Activated CD8-positive, alpha-beta memory T cell treated with anti-CD3 and anti-CD28 coated beads for 48 hours (primary cell): Measurements from ENCODE around the gene PACS2.
A peak's percentile ranks its signal among the peaks of the same experiment; 100 is the strongest.
"Not testable (repeated sequence)": the region's sequence is repeated elsewhere in the genome, so short reads cannot be mapped to it uniquely, and the experiment has no call there.

Experiments
- DNase-seq, 3 experiments: peaks; one replicate each; pipeline ENCODE4 v3.0.0-alpha.2; 2020; ENCODE audit warnings: low read depth in 2 of 3, low spot score in 2 of 3

The PACS2 gene

DNA sequence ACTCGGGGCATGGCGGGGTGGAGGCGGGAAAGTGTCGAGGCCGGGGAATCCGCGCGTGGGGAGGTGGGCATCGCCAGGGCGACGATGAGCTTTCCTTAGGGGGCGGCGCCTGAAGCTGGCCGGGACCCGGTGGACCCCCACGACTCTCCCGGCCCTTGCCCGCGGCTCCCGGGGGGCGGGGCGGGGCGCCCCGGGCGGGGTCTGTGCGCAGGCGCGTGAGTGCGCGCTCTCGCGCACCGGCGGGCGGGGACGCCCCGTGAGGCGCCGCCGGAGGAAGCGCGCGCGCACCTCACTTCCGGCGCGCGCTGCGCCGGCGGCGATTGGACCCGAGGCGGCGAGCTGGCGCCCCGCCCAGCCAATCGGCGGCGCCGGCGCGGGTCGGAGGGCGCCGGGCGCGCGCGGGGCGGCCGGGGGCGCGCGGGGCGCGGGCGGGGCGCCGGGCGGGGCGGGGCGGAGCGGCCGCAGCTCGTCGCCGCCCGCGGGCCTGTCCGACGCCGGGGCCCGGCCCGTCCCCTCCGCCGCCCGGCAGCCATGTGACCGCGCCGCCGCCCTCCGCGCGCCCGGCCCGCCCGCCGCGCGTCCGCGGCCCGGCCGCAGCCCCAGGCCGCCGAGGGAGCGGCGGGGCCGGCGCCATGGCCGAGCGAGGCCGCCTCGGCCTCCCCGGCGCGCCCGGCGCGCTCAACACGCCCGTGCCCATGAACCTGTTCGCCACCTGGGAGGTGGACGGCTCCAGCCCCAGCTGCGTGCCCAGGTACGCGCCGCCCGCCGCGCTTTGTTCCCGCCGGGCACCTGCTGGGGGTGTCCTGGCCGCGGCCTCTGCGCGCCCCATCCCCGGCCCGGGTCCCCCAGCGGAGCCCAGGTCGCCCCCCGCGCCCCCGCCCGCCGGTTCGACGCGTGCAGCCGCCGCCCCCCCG is at the start of gene PACS2:
PACS2 (plus strand) TSS at position 462 of the 914 bp plus-strand sequence; CDS start at position 633, 171 bp downstream.
- DNase-seq = peak in 2 of 3 experiments; percentile 49 to 60

DNA sequence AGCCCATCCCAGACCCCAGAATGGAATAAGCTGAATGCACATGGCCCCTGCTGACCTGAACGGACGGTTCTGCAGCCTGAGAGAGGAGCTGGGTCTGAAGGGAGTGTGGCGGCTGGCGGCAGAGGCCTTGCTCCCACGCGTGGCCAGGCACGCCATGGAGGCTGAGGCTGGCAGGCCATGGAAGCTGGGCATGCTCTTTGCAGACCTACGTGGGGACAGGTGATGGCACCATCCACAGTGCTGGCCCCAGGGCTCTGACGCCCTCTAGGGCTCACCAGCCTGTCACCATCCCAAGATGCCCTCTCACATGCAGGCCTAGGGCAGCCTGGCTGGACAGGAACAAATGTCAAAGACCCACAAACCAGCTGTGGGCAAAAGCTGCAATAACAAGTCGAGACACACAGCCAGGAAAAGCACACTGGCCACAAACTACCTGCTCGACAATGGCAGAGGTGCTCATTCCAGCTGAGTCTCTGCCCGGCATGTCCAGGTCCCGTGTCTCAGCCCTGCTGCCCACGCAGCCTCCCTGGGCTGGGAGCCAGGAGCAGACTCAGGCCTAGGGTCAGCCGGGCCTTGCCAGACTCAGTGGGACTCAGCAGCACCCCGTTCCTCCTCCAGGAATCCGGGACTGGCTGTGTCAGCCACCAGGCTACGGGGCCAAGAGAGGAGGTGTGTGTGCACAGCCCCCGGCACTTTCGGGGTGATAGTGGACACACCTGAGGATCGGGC is 46.6 kb upstream of the PACS2 start:
- no peak for DNase-seq

DNA sequence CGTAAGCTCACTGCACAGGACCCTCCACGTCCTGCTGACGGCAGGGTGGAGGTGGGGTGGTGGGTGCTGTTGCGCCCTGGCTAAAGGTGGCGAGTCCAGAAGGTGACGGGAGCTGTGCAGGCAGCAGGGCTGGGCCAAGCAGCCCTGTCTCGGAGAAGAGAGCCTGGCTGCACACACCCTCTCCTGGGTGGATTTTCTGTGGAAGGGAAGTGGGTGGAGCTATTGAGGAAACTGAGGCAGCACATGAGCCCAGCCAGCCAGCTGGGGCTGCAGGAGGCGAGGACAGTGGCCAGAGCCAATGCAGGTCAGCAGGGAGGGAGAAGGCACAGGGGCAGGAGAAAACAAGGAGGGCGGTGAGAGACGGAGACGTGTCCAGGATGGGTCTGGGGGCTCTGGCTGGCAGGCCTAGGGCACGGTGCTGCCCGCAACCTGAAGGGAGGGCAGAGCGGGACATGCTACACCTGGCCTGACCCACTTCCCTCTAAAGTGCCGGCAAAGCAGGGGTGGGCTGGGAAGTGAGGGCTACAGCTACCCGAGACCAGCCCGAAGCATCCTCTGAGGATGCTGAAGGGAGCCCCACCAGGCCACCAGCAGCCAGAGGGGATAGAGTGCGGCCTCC is 45.7 kb upstream of the PACS2 start:
- DNase-seq = no peak

DNA sequence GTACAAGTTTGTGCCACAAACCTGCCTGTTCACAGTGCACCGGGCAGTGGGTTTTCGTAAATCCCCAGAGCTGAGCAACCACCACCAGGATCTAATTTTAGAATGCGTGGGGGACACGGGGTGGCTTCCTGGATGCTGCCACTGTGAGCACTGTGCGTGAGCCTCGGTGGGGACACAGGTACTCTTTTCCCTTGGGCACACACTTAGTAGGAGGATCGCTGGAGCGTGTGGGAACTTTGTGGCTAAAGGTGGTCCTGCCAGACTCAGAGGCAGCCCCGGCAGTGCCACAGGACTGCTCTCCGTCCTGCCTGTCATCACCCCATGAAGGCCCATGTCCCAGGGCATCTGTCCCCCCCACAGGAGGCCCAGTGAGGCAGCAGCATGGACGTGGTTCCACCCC is 45.1 kb upstream of the PACS2 start:
- no peak for DNase-seq

DNA sequence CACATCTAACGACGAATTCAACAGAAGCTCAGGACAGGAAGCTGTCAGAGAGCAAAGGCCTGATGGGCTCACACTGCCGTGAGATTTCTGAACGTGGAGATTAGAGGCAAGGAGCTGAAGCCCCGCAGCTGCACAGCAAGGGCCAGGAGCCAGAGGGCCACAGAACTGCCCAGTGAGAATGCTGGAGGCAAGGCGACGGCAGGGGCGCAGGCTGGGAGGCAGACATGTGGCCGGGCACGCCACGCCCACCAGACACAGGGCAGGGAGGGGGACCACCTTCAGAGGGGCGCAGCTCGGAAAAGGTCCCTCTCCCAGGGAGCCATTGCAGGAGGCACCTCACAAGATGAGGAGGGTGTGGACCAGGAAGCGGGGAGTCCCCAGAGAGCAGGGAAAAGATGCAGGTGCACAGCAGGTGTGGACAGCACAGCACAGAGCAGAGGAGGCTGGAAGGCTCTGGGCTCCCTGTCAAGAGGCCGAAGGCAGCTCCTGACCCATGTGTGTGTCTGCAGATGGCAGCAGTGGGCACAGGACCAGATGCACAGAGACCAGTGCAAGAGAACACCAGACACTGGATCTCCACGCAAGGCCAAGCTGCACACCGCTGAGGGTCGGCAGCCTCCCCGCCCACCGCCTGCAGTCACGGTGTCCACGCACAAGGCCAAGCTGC is 43.2 kb upstream of the PACS2 start:
- DNase-seq = no peak

DNA sequence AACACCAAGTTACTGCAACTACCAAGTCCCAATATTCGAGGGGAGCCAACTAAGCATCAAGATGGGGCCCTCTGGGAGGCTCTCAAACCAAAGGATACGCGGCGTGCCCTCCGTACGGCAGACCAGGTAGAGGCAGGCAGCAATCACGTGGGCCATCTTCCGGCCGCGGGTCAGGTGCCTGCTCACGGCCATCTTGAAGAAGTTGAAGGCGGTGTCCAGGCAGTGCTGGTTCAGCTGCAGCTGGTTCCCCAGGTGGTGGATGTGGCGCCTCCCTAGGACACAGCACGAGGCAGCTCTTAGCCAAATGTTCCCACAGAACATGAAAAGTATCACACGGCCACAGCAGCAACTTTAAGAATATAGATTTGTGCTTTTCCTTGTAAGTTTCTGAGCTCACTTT is 41.9 kb upstream of the PACS2 start:
- DNase-seq = no peak

DNA sequence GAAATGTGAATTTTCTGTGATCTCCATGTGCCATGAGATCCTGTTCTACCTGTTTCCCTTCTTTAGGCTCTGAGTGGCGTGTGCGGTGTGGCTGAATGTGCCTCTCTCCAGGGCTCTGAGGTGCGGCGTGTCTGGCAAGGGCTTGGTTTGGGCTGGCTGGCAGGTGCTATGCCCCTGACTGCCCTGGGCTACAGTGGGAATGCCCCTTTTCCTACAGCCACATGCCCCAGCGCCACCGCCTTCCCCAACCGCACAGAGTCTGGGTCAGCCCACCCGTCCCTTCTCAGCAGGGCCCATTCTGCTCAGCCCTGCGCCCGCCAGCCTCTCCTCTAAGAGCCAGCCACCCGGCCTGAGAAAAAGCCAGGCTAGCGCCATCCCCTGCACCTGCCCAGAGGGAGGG is 41.5 kb upstream of the PACS2 start:
- no peak for DNase-seq

DNA sequence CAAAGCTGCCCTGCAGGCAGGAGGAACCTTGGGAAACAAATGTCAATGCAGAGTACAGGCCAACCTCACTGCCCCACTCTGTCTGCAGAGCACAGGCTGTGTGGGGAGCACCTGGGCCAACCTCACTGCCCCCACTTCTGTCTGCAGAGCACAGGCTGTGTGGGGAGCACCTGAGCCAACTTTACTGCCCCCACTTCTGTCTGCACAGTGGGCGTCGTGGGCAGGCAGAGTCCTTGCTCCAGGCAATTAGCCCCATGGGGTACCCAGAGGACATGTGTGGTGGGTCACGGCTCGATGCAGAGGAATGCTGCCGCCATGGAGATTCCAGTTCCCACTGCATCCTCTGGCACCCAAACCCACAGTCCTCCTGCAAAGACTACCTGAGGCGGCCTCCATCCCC is 39.9 kb upstream of the PACS2 start:
- no peak for DNase-seq

DNA sequence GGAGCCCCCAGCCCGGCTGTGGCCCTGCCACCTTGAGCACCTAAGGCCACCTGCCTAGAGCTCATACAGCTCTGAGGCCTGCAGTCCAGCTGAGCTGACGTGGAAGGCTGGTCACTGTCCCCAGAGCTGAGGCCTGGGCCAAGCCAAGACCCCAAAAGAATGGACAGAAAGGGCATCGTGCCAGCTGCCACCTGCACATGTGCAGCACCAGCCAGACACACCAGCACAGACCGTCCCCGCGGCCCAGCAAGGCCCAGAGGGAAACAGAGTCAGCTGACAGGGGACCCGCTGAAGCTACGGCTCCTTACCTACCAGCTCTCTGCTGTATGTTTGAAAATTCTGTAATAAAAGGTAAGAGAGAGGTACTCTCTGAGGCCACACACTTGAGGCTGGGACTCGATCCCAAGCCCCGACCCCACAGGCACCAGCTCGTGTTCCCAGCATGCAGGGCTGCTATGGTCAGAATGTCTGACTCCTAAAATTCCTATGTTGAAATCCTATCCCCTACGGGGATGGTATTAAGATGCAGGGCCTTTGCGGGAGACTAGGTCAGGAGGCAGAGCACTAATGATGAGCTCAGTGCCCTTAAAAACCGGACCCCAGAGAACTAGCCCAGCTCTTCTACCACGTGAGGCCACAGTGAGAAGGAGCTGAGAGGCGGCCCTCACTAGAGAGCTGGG is 39.1 kb upstream of the PACS2 start:
- DNase-seq = no peak

DNA sequence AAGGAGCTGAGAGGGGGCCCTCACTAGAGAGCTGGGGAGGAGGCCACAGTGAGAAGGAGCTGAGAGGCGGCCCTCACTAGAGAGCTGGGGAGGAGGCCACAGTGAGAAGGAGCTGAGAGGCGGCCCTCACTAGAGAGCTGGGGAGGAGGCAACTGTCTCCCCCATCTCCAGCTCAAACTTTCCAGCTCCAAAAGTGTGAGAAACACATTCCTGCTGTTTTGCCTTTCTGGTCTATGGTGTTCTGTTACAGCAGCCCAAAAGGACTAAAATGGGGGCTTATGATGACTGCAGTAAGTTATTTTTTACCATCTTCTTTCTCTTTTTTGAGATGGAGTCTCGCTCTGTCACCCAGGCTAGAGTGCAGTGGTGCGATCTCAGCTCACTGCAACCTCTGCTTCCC is 37.1 kb upstream of the PACS2 start:
- DNase-seq = not testable (repeated sequence)

DNA sequence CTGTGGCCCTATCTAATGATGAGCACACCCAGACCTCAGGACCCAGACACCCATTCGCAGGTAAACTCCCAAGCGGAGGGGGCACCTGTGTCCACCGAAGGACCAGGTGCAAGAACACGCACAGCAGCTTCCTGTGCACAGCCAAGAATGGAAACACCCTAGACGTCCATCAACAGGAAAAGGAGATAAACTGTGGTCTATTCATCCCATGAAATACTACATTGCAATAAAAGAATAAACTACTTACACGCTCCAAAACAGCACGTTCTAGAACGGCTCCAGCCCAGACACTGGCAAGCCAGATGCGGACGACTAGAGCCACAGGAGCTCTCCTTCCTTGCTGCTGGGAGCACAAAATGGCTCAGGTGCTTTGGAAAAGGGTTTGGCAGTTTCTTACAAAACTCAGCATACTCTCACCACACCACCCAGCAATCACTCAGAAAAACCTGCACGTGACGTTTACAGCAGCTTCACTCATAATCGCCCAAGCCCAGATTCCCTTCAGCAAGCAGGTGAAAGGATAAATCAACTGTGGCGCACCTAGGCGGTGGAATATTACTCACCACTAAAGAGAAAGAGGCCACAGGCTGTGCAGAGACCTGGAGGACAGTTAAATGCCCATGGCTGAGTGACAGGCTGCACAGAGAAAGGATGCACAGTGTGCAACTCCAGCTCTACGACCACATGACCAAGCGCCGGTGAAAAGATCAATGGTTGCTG is 34.7 kb upstream of the PACS2 start:
- no peak for DNase-seq

DNA sequence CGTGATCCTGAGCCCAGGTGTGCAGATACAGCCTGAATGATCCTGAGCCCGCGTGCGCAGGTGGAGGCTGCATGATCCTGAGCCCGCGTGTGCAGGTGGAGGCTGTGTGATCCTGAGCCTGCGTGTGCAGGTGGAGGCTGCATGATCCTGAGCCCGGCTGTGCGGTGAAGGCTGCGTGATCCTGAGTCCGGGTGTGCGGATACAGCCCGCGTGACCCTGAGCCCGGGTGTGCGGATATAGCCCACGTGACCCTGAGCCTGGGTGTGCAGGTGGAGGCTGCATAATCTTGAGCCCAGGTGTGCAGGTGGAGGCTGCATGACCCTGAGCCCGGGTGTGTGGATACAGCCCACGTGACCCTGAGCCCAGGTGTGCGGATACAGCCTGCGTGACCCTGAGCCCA is 34.0 kb upstream of the PACS2 start:
- DNase-seq = no peak

DNA sequence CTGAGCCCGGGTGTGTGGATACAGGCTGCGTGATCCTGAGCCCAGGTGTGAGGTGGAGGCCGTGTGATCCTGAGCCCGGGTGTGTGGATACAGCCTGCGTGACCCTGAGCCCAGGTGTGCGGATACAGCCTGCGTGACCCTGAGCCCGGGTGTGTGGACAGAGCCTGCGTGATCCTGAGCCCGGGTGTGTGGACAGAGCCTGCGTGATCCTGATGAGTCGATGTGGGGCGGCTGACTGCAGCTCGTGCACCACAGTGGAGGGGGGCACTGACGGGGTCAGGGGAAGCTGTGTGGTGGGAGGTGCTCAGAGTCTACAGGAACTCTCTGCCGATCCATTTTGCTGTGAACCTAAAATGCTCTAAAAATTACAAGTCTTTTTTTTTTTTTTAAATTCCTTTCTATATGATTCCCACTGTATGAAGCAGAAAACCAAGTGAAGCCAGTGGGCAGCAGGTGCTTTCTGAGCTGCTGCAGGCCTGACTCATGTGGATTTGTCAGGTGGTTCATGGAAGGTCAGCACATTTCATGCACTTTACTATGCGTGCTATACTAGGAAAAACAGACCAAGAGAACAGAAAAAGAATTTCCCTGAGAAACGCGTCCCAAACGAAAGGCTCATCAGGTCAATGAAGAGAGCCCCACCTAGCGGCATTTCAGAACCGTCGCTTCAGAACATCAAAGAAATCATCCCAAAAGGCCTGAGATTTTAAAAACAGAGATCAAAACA is 33.0 kb upstream of the PACS2 start:
- no peak for DNase-seq

DNA sequence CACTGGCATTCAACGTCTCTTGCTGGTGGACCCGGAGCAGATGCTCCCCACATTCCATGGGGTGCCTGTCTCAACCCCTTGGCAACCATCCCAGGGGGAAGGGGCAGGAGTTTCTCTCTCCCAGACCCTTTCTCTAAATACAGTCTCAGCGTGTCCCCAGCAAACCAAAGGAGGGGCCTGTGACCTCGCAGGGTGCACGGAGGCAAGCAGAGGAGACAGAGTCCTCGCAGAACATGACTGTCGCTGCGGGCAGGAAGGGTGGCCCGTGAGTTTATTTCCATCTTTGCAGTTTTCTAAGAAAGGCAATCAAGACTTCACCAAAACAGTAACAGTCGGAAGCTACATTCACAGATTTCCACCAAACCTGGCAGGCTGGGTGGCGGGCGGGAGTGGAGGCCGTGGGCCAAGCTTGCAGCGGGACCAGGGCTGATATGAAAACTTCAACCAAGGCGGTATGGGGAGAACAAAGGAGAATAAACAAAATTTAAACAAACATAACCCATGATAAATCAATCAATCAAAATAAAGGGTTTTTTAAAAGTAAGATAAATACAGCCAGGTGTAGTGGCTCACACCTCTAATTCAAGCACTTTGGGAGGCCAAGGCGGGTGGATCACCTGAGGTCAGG is 32.3 kb upstream of the PACS2 start:
- DNase-seq = no peak

DNA sequence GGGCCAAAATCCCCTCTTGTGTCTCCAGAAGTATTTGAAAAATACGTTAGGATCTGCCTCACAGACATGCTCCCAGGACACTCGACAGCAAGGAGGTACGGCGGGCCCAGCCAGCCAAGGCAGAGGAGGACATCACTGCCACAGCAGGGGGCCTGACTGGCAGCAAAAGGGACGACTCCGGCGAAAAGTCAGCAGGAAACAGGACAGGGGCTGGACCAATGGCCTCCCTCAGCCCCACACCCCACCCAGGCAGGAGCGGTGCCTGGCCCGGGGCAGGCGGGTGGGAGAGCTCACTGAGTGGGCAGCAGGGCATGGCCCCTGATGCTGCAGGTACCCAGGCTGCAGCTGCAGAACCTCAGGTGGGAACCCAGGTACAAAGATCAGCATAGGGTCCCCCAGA is 31.5 kb upstream of the PACS2 start:
- no peak for DNase-seq

DNA sequence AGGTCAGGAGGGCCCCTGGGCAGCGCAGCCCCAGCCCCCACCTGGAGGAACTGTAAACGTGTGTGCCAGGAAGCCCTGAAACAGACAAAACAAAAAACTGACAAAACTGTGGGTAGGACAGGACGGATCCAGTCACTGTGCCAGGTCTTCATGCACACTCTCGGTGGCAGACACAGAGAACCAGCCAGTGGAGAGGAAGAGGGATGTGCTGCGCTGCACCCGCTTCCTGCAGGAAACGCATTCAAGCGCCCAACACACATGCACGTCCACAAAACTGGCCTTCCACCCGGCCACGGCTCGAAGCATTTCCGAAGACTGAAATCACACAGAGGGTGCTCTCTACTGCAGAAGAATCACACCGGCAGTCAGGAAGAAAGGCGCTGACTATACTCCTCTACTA is 30.6 kb upstream of the PACS2 start:
- no peak for DNase-seq

DNA sequence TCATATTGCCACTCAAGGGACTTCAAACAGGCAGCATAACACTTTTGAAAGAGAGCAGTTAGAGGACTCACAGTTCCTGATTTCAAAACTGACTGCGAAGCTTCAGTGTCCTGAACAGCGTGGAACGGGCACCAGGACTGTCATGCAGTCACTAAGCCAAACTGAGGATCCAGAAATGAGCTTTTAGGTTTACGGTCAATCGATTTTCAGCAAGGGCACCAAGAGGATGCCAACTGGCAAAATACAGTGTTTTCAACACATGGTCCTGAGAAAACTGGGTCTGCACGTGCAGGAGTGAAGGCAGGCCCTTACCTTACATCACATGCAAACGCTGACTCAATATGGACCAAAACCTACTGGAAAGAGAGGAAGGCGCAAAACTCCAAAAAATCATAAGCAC is 29.4 kb upstream of the PACS2 start:
- no peak for DNase-seq

DNA sequence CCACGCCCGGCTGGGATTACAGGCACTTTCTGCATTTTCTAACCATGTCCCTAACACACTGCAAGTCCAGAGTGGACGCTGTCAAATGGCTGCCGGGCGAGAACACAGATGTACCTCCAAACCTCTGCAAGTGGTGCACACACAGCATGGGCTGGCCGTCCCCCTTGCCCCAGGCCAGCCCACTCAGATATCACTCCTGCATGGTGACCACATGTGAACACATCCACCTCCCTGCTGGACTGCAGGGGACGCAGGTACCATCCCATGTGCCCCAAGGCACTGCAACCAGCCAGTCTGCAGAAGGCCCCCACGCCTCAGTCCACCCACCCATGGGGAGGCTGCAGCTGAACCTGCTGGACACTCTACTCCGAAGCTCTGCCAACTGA is 27.8 kb upstream of the PACS2 start:
- no peak for DNase-seq
